H1 (cell line): ENCODE results near the gene PTPRD. TPM values are rescaled to one million over a fixed set of nuclear protein-coding genes. Genes with fewer than 3 reads are reported as not detected.

Source experiments
- CTCF ChIA-PET: fragments of 300-600 bp; sonication (Branson Sonifier 250); formaldehyde crosslinking; loops from one replicate; lab custom pipeline; 2021; ENCODE audit not compliant: partially characterized antibody; lab: Charles Lee
- POLR2A ChIA-PET: fragments of 300-600 bp; sonication (Branson Sonifier 250); formaldehyde crosslinking; loops from one replicate; lab custom pipeline; 2021; ENCODE audit warnings: inconsistent platforms; ENCODE audit not compliant: partially characterized antibody; lab: Charles Lee
- DNase-seq, 2 experiments: peaks; one replicate each; pipeline versions ENCODE4 v3.0.0 to v3.0.0-alpha.2; 2010 to 2022; ENCODE audit warnings: low spot score in 2 of 2, low read depth in 1 of 2, mixed read lengths in 1 of 2
- FAIRE-seq: peaks from 2 replicates; lab custom pipeline; 2011; peaks lifted over from hg19 to GRCh38; lab: Jason Lieb, UNC
- H2AFZ ChIP-seq: 2 replicates; pipeline ENCODE4 v1.8.1; 2012; ENCODE audit warnings: low read length, inconsistent platforms
- H2AK5ac ChIP-seq: 2 replicates; pipeline ENCODE4 v1.6.1; 2013; ENCODE audit warnings: low read depth, low read length
- H2BK120ac ChIP-seq: replicated peaks from 2 replicates; pipeline ENCODE3; 2013; ENCODE audit warnings: low read depth, low read length, inconsistent platforms
- H2BK12ac ChIP-seq: 2 replicates; pipeline ENCODE4 v1.6.1; 2013; ENCODE audit warnings: low read depth, low read length
- H2BK15ac ChIP-seq: 2 replicates; pipeline ENCODE4 v1.6.1; 2013; ENCODE audit warnings: low read length
- H2BK20ac ChIP-seq: 2 replicates; pipeline ENCODE4 v1.6.1; 2013; ENCODE audit warnings: low read length
- H2BK5ac ChIP-seq: 2 replicates; pipeline ENCODE4 v1.6.1; 2013; ENCODE audit warnings: low read depth, low read length
- H3K14ac ChIP-seq: 2 replicates; pipeline ENCODE4 v1.6.1; 2013; ENCODE audit warnings: inconsistent platforms; ENCODE audit not compliant: insufficient read length
- H3K18ac ChIP-seq: 2 replicates; pipeline ENCODE4 v1.6.1; 2013; ENCODE audit warnings: low read length; ENCODE audit errors: extremely low read depth
- H3K23ac ChIP-seq: 2 replicates; pipeline ENCODE4 v1.6.1; 2013; ENCODE audit warnings: inconsistent platforms; ENCODE audit not compliant: insufficient read length
- H3K23me2 ChIP-seq: 2 replicates; pipeline ENCODE4 v1.6.1; 2013; ENCODE audit warnings: low read depth, low read length
- H3K27ac ChIP-seq: 2 replicates; pipeline ENCODE4 v1.6.1; 2011; ENCODE audit warnings: low read depth, low read length, inconsistent platforms
- H3K27me3 ChIP-seq, 4 experiments: replicated peaks in 1 of 4; 1 replicate in 1 of 4; 2 replicates in 3 of 4; pipeline versions ENCODE4 v1.6.1 to v1.8.1; 2011 to 2013; ENCODE audit warnings: low read length in 3 of 4, mild to moderate bottlenecking in 3 of 4, inconsistent platforms in 2 of 4, mixed read lengths in 2 of 4, moderate library complexity in 1 of 4; ENCODE audit not compliant: control insufficient read depth in 3 of 4, insufficient read depth in 3 of 4; ENCODE audit errors: extremely low read depth in 1 of 4
- H3K36me3 ChIP-seq, 4 experiments: 2 replicates each; pipeline versions ENCODE4 v1.6.1 to v1.8.1; 2011 to 2013; ENCODE audit warnings: mild to moderate bottlenecking in 4 of 4, low read length in 3 of 4, moderate library complexity in 2 of 4, control low read depth in 1 of 4, inconsistent platforms in 1 of 4; ENCODE audit not compliant: insufficient read depth in 4 of 4, control insufficient read depth in 2 of 4
- H3K4ac ChIP-seq: replicated peaks from 2 replicates; pipeline ENCODE3; 2013; ENCODE audit warnings: low read length, low read depth, mixed read lengths, inconsistent platforms; ENCODE audit not compliant: insufficient read length
- H3K4me1 ChIP-seq, 4 experiments: replicated peaks in 1 of 4; 1 replicate in 1 of 4; 2 replicates in 3 of 4; pipeline versions ENCODE4 v1.6.1 to v1.8.1; 2011 to 2013; ENCODE audit warnings: low read length in 3 of 4, inconsistent platforms in 2 of 4, mixed read lengths in 1 of 4; ENCODE audit not compliant: insufficient read depth in 4 of 4, control insufficient read depth in 3 of 4
- H3K4me2 ChIP-seq, 2 experiments: 2 replicates each; pipeline versions ENCODE4 v1.6.1 to v1.8.1; 2011 to 2013; ENCODE audit warnings: low read depth in 2 of 2, low read length in 2 of 2, control low read depth in 1 of 2, inconsistent platforms in 1 of 2, mild to moderate bottlenecking in 1 of 2; ENCODE audit not compliant: insufficient read depth in 1 of 2
- H3K4me3 ChIP-seq, 4 experiments: fragments of 200-600, 300-600 bp in 1 of 4; sonication (generic), shearing (Covaris generic), sonication (Bioruptor Twin) in 1 of 4; 2 replicates each; pipeline versions ENCODE4 v1.5.1 to v1.8.1; 2011 to 2016; ENCODE audit warnings: low read length in 4 of 4, low read depth in 3 of 4, control low read depth in 2 of 4, inconsistent platforms in 2 of 4, mild to moderate bottlenecking in 2 of 4, mixed read lengths in 1 of 4, moderate library complexity in 1 of 4; ENCODE audit not compliant: insufficient read depth in 2 of 4; ENCODE audit errors: extremely low read depth in 1 of 4
- H3K56ac ChIP-seq: replicated peaks from 2 replicates; pipeline ENCODE3; 2013; ENCODE audit warnings: low read depth, mild to moderate bottlenecking, mixed read lengths, low read length, inconsistent platforms; ENCODE audit not compliant: insufficient read length
- H3K79me1 ChIP-seq: 2 replicates; pipeline ENCODE4 v1.6.1; 2013; ENCODE audit warnings: low read depth, low read length, control low read depth
- H3K79me2 ChIP-seq, 2 experiments: 2 replicates each; pipeline versions ENCODE4 v1.6.1 to v1.8.1; 2012 to 2013; ENCODE audit warnings: low read length in 2 of 2, mild to moderate bottlenecking in 2 of 2, inconsistent platforms in 1 of 2; ENCODE audit not compliant: insufficient read depth in 2 of 2, control insufficient read depth in 1 of 2
- H3K9ac ChIP-seq, 4 experiments: replicated peaks in 1 of 4; 1 replicate in 1 of 4; 2 replicates in 3 of 4; pipeline versions ENCODE4 v1.6.1 to v1.8.1; 2011 to 2013; ENCODE audit warnings: low read depth in 3 of 4, low read length in 3 of 4, control low read depth in 2 of 4, mild to moderate bottlenecking in 2 of 4, moderate library complexity in 2 of 4, inconsistent platforms in 1 of 4; ENCODE audit errors: extremely low read depth in 1 of 4
- H3K9me3 ChIP-seq, 2 experiments: 2 replicates each; pipeline versions ENCODE4 v1.6.1 to v1.8.1; 2012 to 2013; ENCODE audit warnings: mild to moderate bottlenecking in 2 of 2, moderate library complexity in 2 of 2, control low read depth in 1 of 2, inconsistent platforms in 1 of 2, low read depth in 1 of 2, low read length in 1 of 2, mixed read lengths in 1 of 2; ENCODE audit not compliant: insufficient read depth in 2 of 2
- H4K20me1 ChIP-seq, 2 experiments: replicated peaks in 1 of 2; 2 replicates each; pipeline versions ENCODE3 to v1.8.1; 2011 to 2013; ENCODE audit warnings: inconsistent platforms in 2 of 2, low read length in 2 of 2, mild to moderate bottlenecking in 1 of 2; ENCODE audit not compliant: insufficient read depth in 2 of 2, control insufficient read depth in 1 of 2
- H4K5ac ChIP-seq: 2 replicates; pipeline ENCODE4 v1.6.1; 2013; ENCODE audit warnings: low read length, low read depth, mixed read lengths, inconsistent platforms; ENCODE audit not compliant: insufficient read length
- H4K8ac ChIP-seq: 2 replicates; pipeline ENCODE4 v1.8.0; 2013; ENCODE audit warnings: mild to moderate bottlenecking, moderate library complexity, low read length, inconsistent platforms; ENCODE audit not compliant: insufficient read depth; ENCODE audit errors: extremely low read depth
- H4K91ac ChIP-seq: replicated peaks from 2 replicates; pipeline ENCODE3; 2013; ENCODE audit warnings: low read length, mixed read lengths, inconsistent platforms; ENCODE audit not compliant: insufficient read length
- ASH2L ChIP-seq: fragments of 200-600, 300-600 bp; sonication (generic); IDR thresholded peaks from one replicate; pipeline ENCODE4 v1.7.1; 2017; ENCODE audit warnings: low read length
- CBX5 ChIP-seq: fragments of 300-800, 300-1000 bp; sonication (generic); IDR thresholded peaks from 2 replicates; pipeline ENCODE4 v1.7.1; 2016; ENCODE audit warnings: antibody characterized with exemption, low read length, low read depth
- CHD1 ChIP-seq: IDR thresholded peaks from 2 replicates; pipeline ENCODE4 v1.6.1; 2012; ENCODE audit warnings: low read depth, low read length, improper control_type of control experiment
- CTBP2 ChIP-seq: IDR thresholded peaks from 2 replicates; pipeline ENCODE4 v1.7.0; 2011; ENCODE audit warnings: borderline replicate concordance, mild to moderate bottlenecking, moderate library complexity, mixed read lengths, low read length; ENCODE audit not compliant: insufficient read depth, insufficient read length
- EGR1 ChIP-seq: IDR thresholded peaks from 2 replicates; pipeline ENCODE4 v1.6.1; 2011; ENCODE audit warnings: low read depth, low read length, borderline replicate concordance
- EP300 ChIP-seq, 2 experiments: IDR thresholded peaks; 1 replicate in 1 of 2; 2 replicates in 1 of 2; pipeline ENCODE4 v1.6.1; 2011 to 2012; ENCODE audit warnings: low read depth in 2 of 2, low read length in 2 of 2, mild to moderate bottlenecking in 2 of 2, borderline replicate concordance in 1 of 2, inconsistent platforms in 1 of 2, moderate library complexity in 1 of 2
- GTF2F1 ChIP-seq: IDR thresholded peaks from 2 replicates; pipeline ENCODE4 v1.6.1; 2012; ENCODE audit warnings: low read depth, low read length, improper control_type of control experiment, borderline replicate concordance
- JUN ChIP-seq: IDR thresholded peaks from 2 replicates; pipeline ENCODE4 v1.6.1; 2011; ENCODE audit warnings: low read depth, mild to moderate bottlenecking, improper control_type of control experiment, low read length
- KDM4A ChIP-seq: IDR thresholded peaks from one replicate; pipeline ENCODE4 v1.7.1; 2012; ENCODE audit warnings: low read depth, mild to moderate bottlenecking, moderate library complexity, low read length, inconsistent platforms; ENCODE audit not compliant: severe bottlenecking
- POLR2AphosphoS5 ChIP-seq: IDR thresholded peaks from 2 replicates; pipeline ENCODE4 v1.6.1; 2011; ENCODE audit warnings: low read depth, low read length
- RAD21 ChIP-seq, 2 experiments: IDR thresholded peaks in 1 of 2; conservative IDR thresholded peaks in 1 of 2; 2 replicates each; pipeline ENCODE4 v1.6.1; 2011; ENCODE audit warnings: low read depth in 2 of 2, low read length in 2 of 2, improper control_type of control experiment in 1 of 2, inconsistent platforms in 1 of 2, mild to moderate bottlenecking in 1 of 2, moderate library complexity in 1 of 2
- RFX5 ChIP-seq: IDR thresholded peaks from 2 replicates; pipeline ENCODE4 v1.6.1; 2011; ENCODE audit warnings: low read depth, low read length, improper control_type of control experiment, borderline replicate concordance
- SIN3A ChIP-seq, 2 experiments: IDR thresholded peaks in 1 of 2; conservative IDR thresholded peaks in 1 of 2; 2 replicates each; pipeline ENCODE4 v1.6.1; 2011 to 2012; ENCODE audit warnings: low read length in 2 of 2, improper control_type of control experiment in 1 of 2, low read depth in 1 of 2, mild to moderate bottlenecking in 1 of 2
- SUZ12 ChIP-seq: fragments of 200-600 bp; sonication (generic); IDR thresholded peaks from 2 replicates; pipeline ENCODE4 v1.6.1; 2012; ENCODE audit warnings: mild to moderate bottlenecking, inconsistent platforms, low read length, moderate library complexity, mixed read lengths
- polyA plus RNA-seq, 7 experiments: library from polyadenylated mRNA; depleted of rRNA in 3 of 7; stranded (reverse) in 5 of 7; unstranded in 2 of 7; fragments of >200 nt in 5 of 7; fragments of 200-250 nt in 2 of 7; gene quantifications; 1 replicate in 5 of 7; 2 replicates in 1 of 7; 4 replicates in 1 of 7; pipeline versions ENCODE4 v1.2.1 to v1.2.3, GENCODE V29; 2011 to 2013; ENCODE audit warnings: missing spikeins in 2 of 7, mixed read lengths in 2 of 7
- total RNA-seq: library from RNA; stranded (reverse); fragmentation: NEBNext Ultra II Directional; extraction: Animal tissue kit (Norgen Biotek cat#: 25700); gene quantifications from 2 replicates; pipeline ENCODE4 v1.2.1, GENCODE V29; 2021

PTPRD gene
- total and polyA plus RNA-seq, 2 of the 8 experiments (the other 6 are each of a cell fraction or from before 2014, with no cell fraction given): 17.2 to 77.0 TPM

- H4K20me1 ChIP-seq: no peaks in the 10 kb centered on the region
- no peak overlapping the region for H3K56ac ChIP-seq
- no peak overlapping the region for H3K9ac ChIP-seq
- no peak overlapping the region for H3K27ac ChIP-seq
- H3K79me2 ChIP-seq: no peaks in the 10 kb centered on the region
- no peak overlapping the region for H2BK5ac ChIP-seq
- H3K36me3 ChIP-seq: no peaks in the 10 kb centered on the region
- no peaks in the 10 kb centered on the region for H3K23me2 ChIP-seq
- H3K14ac ChIP-seq: no peak overlapping the region
- no peak overlapping the region for H2BK12ac ChIP-seq
- no peak overlapping the region for H4K8ac ChIP-seq
- no peak overlapping the region for H3K4ac ChIP-seq
- H3K23ac ChIP-seq: no peak overlapping the region
- H2AFZ ChIP-seq: no peak overlapping the region
- H4K91ac ChIP-seq: no peak overlapping the region
- H3K27me3 ChIP-seq: peaks cover 0 to 3% (median 0%) of the 10 kb centered on the region in 4 experiments; a peak in 1 of 7 replicates
- H3K4me3 ChIP-seq: peak overlapping the region in 1 of 4 experiments; percentile 21; a peak in 1 of 8 replicates
- no peak overlapping the region for H3K18ac ChIP-seq
- FAIRE-seq (peak; percentile 19), DNase-seq (no peak)
- H3K9me3 ChIP-seq: no peaks in the 10 kb centered on the region
- ChIA-PET CTCF (interaction anchor here (0.6 to 0.9 kb wide), 3 partner anchors 12 to 957 kb away, joined by 4 to 5 read pairs (median 4); no protein-coding TSS in a partner anchor), POLR2A (no interaction called here)
- no peak overlapping the region for H2BK15ac ChIP-seq
- H3K79me1 ChIP-seq: no peaks in the 10 kb centered on the region
- H3K4me1 ChIP-seq: peaks cover 0 to 7% (median 0%) of the 10 kb centered on the region in 4 experiments; a peak in 1 of 7 replicates
- no peak overlapping the region for H4K5ac ChIP-seq
- H2BK120ac ChIP-seq: no peak overlapping the region
- no peak overlapping the region for H2AK5ac ChIP-seq
- peak overlapping the region in 1 of 2 experiments; percentile 36; a peak in 1 of 4 replicates for H3K4me2 ChIP-seq
- no peak overlapping the region for H2BK20ac ChIP-seq
- TF ChIP-seq GTF2F1: no peak
- no peak for TF ChIP-seq ASH2L
- TF ChIP-seq SUZ12: no peak
- TF ChIP-seq EP300 (IDR thresholded peaks at IDR 0.05; ENCODE audit: borderline replicate concordance in 1 of 2, low read depth in 2 of 2, low read length in 2 of 2): no peak
- no peak for TF ChIP-seq RAD21 (IDR thresholded peaks at IDR 0.05 in 1 of 2, conservative IDR thresholded peaks at IDR 0.05 in 1 of 2; ENCODE audit: low read depth in 2 of 2, low read length in 2 of 2)
- no peak for TF ChIP-seq CBX5
- TF ChIP-seq CTBP2: no peak
- no peak for TF ChIP-seq POLR2AphosphoS5
- TF ChIP-seq KDM4A: no peak
- no peak for TF ChIP-seq JUN
- no peak for TF ChIP-seq RFX5
- TF ChIP-seq EGR1: no peak
- no peak for TF ChIP-seq CHD1
- TF ChIP-seq SIN3A (conservative IDR thresholded peaks at IDR 0.05 in 1 of 2, IDR thresholded peaks at IDR 0.05 in 1 of 2; ENCODE audit: low read depth in 1 of 2, low read length in 2 of 2): no peak
These were observed 273.6 kb downstream of the PTPRD start for GRCh38 chr9:10339152-10339551.
